HL-60 (cell line): ENCODE data around the gene LHX2.

ENCODE experiments used
- DNase-seq, 2 experiments: peaks; one replicate each; pipeline ENCODE4 v3.0.0-alpha.2; 2010 to 2020; ENCODE audit warnings: low read depth in 1 of 2, low spot score in 1 of 2
- H3K27ac ChIP-seq: fragments of 250-450 bp; sonication (Bioruptor Pico); replicated peaks from 2 replicates; pipeline ENCODE4 v1.5.1; 2020; ENCODE audit warnings: mild to moderate bottlenecking, moderate library complexity
- H3K27me3 ChIP-seq: fragments of 250-450 bp; sonication (Bioruptor Pico); 2 replicates; pipeline ENCODE4 v1.5.1; 2021; ENCODE audit warnings: mild to moderate bottlenecking, moderate library complexity; ENCODE audit not compliant: insufficient read depth, poor library complexity, severe bottlenecking
- H3K4me3 ChIP-seq: replicated peaks from 2 replicates; pipeline ENCODE4 v1.5.1; 2011; ENCODE audit warnings: mild to moderate bottlenecking, control low read depth, low read length; ENCODE audit not compliant: insufficient read depth
- CTCF ChIP-seq: IDR thresholded peaks from one replicate; pipeline ENCODE4 v1.5.1; 2011; ENCODE audit warnings: low read length, control low read depth, inconsistent platforms; ENCODE audit not compliant: insufficient read depth
- GABPA ChIP-seq: IDR thresholded peaks from 2 replicates; pipeline ENCODE4 v1.6.1; 2012; ENCODE audit warnings: low read depth
- POLR2AphosphoS5 ChIP-seq: IDR thresholded peaks from 2 replicates; pipeline ENCODE4 v1.6.1; 2012; ENCODE audit warnings: low read depth
- REST ChIP-seq: IDR thresholded peaks from 2 replicates; pipeline ENCODE4 v1.6.1; 2012; ENCODE audit warnings: low read depth; ENCODE audit not compliant: insufficient replicate concordance
- SPI1 ChIP-seq: IDR thresholded peaks from 2 replicates; pipeline ENCODE4 v1.6.1; 2012; ENCODE audit warnings: low read depth, mild to moderate bottlenecking, borderline replicate concordance
- long read RNA-seq: library from polyadenylated mRNA; unstranded; transcript quantifications from one replicate; pipeline ENCODE4 v2.0.0, GENCODE V29; 2020

The LHX2 gene
- long read RNA-seq: 0 reads

- Histone ChIP-seq H3K27me3 (peaks cover 89% of the 10 kb centered on the region), H3K4me3 (peak within 1 kb of the TSS; percentile 40), H3K27ac (no peak within 1 kb of the TSS)
- peak; percentile 68 to 71 for DNase-seq
- TF ChIP-seq REST (no peak), POLR2AphosphoS5 (no peak), SPI1 (no peak), CTCF (no peak), GABPA (no peak)
Observed at GRCh38 chr9:124011460-124012301, at the start of gene LHX2. LHX2 (plus strand) TSS chr9:124011768; CDS start chr9:124012349, 581 bp downstream.

DNA sequence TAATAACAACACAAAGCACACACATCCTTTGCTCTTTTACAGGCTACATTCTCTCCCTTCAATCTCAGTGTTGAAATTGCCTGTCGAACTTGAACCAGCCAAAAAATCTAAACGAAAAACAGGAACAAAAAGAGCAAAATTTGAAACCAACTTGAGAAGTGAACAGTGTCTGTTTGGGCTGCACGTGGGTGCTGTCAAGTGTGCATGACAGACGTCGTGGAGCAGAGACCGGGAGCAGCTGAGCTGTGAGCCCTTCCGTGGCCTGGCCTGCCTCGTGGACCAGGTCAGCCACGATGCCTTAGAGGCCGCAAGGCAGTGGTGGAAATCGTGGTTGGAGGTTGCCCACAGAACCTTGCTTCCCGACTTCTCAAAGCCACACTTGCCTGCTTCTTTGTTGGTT, 46.8 kb upstream of the LHX2 start:
- no peak overlapping the region for H3K4me3 ChIP-seq
- no peak for TF ChIP-seq CTCF
- TF ChIP-seq POLR2AphosphoS5: no peak
- no peak for TF ChIP-seq GABPA
- TF ChIP-seq REST: no peak
- no peak for TF ChIP-seq SPI1
- no peak for DNase-seq
- no peaks in the 10 kb centered on the region for H3K27me3 ChIP-seq
- H3K27ac ChIP-seq: no peak overlapping the region

DNA sequence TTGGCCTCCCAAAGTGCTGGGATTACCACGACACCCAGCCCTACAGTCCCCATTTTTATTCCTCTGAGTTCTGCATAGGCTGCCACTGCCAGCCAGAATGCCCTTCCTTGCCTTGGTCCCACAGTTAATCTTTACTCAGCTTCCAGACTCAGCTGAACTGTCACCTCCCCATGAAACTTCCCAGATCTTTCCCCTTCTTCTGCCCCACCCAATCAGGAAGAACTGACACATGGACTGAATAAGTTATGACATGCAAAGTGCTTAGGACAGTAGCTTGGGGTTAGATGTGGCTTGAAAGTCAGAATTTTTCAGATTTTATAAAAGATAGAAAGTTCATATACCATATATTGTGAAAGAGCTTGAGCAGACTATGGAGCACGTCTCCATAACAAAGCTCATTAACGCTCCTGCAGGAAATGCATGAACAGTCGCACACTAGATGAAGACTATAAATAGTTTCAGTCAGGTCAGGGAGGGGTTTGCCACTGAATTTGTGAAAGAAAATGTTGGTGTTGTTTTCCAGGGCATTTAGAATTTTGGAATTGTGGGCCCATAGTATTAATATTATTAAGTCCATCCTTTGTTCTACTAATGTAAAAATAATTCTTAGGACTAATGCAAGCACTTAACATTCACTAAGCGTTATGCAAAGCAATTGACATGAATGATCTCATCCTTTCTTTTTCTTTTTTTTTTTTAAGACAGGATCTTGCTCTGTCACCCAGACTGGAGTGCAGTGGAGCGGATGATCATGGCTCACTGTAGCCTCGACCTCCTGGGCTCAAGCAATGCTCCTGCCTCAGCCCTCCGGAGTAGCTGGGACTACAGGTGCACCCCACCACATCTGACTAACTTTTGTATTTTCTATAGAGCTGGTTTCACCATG, 45.5 kb upstream of the LHX2 start:
- no peaks in the 10 kb centered on the region for H3K27me3 ChIP-seq
- no peak overlapping the region for H3K27ac ChIP-seq
- H3K4me3 ChIP-seq: no peak overlapping the region
- DNase-seq: no peak
- no peak for TF ChIP-seq GABPA
- TF ChIP-seq CTCF: no peak
- TF ChIP-seq REST: no peak
- TF ChIP-seq POLR2AphosphoS5: no peak
- TF ChIP-seq SPI1: no peak
